GM11168 (cell line): ENCODE measurements around the gene DEPP1.

ENCODE experiments used
- in situ Hi-C: fragments of 300-500 bp; cut with MboI; formaldehyde crosslinking; loops from one replicate; pipeline ENCODE4 v1.12.0; 2022; ENCODE audit warnings: low sequenced_read_pairs; ENCODE audit not compliant: unreplicated experiment

The DEPP1 gene

GRCh38 chr10:44993922-44994751 lies 15.5 kb upstream of the DEPP1 start:
- in situ Hi-C loops: no loop called here

DNA sequence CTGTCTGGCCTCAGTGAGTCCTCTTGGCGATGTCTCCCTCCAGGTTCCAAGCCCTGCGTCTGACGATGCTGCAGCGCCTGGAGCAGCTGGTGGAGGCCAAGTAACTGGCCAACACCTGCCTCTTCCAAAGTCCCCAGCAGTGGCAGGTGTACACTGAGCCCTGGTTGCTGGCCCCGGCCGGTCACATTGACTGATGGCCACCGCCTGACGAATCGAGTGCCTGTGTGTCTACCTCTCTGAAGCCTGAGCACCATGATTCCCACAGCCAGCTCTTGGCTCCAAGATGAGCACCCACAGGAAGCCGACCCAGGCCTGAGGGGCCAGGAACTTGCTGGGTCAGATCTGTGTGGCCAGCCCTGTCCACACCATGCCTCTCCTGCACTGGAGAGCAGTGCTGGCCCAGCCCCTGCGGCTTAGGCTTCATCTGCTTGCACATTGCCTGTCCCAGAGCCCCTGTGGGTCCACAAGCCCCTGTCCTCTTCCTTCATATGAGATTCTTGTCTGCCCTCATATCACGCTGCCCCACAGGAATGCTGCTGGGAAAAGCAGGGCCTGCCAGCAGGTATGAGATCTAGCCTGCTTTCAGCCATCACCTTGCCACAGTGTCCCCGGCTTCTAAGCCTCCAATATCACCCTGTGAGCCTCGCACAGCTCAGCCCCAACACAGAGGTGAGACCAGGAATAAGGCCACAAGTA lies 14.8 kb upstream of the DEPP1 start:
- in situ Hi-C loops: no loop called here

DNA sequence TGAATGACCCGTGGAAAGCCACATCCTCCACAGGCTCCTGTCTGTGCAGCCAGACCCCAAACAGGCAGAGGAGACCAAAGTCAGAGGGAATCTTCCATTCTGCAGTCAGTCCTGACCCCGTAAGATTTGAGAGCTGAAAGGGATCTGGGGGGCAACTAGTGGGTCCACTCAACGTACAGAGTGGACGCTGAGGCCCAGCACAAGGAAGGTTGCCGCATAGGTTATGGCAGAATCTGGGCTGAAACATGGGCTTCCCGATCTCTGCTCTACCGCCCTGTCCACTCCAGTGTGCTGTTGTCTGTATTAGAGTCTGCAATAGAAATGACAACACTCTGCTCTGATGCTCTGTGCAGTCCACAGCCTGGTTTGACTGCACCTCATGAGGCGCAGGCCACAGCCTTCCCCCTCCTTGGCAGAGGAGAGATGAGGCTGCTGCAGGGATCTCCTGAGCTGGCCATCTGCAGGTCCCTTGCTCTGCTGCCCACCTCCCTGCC lies 14.2 kb upstream of the DEPP1 start:
- in situ Hi-C loops: no loop called here

DNA sequence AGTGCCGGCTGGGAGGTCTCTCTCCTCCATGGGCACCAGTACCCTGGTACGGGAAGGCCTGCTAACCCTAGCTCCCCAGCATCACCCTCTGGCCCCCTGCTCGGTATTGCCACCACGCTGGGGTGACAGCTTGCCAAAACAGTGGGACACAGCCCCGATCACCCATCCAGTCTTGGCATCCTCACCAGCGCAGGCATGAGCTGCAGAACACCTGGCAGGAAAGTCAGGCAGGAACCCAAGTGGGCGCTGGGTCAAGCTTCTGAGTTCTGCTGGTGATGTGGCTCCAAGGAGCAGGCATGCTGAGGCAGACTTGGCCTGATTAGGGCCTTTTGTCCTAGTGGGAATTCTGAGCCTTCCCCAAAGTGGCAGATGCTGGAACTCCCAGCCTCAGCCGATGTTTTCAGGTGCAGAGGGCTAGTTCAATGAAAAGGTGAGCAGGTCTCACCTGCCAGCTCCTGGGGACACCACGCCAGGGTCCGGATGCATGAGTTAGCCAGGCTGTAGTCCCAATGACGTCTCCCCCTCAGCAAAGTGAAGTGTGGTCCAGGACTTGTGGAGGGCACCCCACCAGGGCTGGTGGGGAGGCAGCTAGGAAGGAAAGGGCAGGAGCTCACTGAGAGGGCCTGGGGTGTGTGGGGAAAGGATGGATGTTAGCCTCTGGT lies 13.6 kb upstream of the DEPP1 start:
- in situ Hi-C loops: no loop called here

DNA sequence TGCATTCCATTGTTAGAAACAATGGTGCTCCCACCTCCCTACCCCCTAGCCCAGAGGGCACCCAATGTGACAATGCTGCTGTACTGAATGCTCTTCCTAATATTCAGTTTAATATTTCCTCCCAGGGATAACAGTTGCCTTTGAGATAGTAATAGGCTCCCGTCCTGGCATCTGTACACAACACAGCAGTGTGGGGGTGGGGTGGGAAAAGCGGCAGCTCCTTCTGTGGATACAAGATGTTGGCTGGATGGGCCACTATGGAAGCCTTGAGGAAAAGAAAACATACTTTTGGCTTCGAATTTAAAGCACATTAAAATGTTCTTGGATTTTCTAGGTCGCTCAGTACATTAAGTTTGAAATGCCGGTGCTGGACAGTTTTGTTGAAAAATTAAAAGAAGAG lies 13.0 kb upstream of the DEPP1 start:
- in situ Hi-C loops: no loop called here

DNA sequence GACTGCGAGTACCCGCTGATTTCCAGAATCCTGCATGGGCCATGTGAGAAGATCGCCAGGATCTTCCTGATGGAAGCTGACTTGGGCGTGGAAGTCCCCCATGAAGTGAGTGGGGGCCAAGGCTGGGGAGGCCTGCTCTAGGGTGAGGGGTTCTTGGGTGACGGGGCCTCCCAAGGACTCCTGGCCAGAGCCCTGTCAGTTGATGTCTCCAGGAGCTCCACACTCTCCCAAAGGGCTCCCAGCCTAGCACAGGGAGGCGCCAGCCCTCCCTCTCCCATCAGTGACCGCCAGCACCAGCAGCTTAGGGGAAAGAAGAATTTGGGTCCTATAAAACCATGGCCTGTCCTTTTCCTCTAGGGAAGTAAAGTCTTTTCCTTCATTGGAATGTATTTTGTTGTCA lies 12.4 kb upstream of the DEPP1 start:
- in situ Hi-C loops: no loop called here

DNA sequence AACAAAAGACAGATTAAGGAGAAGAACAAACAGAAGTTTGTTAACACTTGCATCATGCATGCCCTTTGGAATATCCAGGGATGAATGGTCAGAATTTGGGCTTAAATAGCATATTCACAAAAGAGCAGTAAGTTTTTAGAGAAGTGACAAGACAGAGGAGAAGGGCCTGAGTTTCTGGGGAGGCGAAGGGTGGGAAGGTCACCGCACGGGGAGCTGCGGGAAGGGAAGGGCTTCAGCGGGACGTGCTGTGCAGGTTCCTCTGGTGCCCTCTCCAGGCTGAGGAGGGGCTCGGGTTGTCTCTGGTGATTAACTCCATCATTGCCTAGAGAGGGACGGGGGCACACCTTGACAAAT lies 11.7 kb upstream of the DEPP1 start:
- in situ Hi-C loops: no loop called here

- in situ Hi-C loops: no loop called here
These were observed 11.1 kb upstream of the DEPP1 start for GRCh38 chr10:44989597-44990301.

GRCh38 chr10:44988957-44989585 lies 10.5 kb upstream of the DEPP1 start:
- in situ Hi-C loops: no loop called here

GRCh38 chr10:44986670-44987069 lies 8.1 kb upstream of the DEPP1 start:
- in situ Hi-C loops: no loop called here

DNA sequence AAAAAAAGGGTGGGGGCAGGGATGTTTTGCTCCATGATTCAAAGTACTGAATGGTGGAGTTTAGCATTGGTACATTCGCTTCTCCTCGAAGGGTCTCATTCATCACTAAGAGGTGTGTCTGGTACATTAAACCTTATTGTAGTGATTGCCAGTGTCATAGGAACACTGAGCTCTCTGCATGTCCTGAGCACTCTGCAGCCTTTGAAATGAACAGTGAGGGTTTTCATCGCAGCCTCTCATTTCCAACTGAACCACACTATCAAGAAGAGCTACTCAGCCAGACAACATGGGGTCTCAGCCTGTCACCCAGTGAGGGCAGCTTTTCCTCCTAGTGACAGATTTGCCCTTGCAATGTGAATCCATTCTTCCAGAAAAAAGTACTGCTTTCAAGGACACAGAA lies 7.6 kb upstream of the DEPP1 start:
- in situ Hi-C loops: no loop called here

- in situ Hi-C loops: no loop called here
These were observed 6.6 kb upstream of the DEPP1 start for GRCh38 chr10:44985175-44985681.

DNA sequence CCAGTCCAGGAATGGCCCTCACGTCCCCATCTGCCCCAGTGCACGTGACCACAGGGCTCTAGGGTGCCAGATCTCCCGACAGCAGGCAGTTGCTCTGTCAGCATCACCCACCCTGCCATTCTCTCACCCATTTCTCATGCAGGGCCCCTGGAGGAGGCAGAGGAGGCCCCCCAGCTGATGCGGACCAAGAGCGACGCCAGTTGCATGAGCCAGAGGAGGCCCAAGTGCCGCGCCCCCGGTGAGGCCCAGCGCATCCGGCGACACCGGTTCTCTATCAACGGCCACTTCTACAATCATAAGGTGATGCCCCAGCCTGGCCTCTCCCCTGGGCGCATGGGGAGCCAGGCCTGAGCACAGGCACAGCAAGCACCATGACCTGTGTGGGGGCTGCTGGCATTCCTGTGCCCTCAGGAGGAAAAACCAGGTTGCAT lies 6.1 kb upstream of the DEPP1 start:
- in situ Hi-C loops: no loop called here

- in situ Hi-C loops: no loop called here
These were observed 5.3 kb upstream of the DEPP1 start for GRCh38 chr10:44983895-44984278.

DNA sequence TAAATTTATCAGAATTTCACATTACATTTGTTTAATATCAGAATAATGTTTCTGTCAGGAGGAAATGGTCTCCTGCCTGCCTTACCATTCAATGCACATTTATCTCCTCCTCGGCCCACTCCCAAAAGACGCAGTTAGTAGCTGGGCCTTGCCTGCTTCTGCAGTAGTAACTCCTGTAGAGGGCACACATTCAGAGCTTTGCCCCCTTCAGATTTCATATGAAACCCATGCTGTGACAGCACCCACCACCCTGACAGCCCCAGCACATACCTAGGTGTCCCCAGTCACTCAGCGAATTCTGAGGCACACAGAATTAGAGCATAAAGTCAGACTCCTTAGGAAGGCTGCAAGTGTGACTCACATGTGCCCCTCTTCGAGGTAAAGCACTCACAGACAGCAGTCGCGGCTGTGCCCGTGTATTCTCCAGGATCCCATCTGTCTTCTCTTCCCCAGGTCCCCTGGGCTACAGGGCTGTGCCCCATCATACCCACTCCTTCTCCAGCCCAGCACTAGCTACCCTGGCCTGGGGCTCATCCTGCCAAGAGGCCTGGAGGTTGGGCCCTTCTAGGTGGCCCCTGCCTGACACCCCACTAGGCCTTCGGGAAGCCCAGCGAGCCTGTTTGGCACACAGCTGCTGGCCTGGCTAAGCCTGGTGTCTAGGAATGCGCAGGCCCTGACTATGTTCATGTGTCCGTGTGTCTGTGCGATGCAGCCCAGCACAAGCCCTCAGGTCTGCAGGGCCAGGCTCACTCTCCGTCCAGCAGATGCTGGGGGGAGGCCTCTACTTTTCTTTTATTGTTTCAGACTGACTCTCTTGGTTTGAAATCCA lies 4.7 kb upstream of the DEPP1 start:
- in situ Hi-C loops: no loop called here

DNA sequence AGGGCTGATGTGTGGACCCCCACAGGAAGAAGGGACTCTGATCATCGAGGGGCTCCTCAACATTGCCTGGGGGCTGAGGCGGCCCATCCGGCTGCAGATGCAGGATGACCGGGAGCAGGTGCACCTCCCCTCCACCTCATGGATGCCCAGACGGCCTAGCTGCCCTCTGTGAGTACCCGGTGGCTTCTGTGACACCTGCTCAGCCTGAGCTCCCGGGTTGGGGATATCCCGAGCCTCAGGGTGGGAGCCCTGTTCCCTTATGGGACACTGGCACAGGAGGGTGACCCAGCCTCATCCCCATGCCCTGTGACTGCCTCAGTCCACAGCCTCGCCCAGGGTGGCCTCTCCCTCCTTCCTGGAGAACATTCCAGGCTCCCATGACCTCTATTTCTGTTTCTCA lies 3.9 kb upstream of the DEPP1 start:
- in situ Hi-C loops: no loop called here

DNA sequence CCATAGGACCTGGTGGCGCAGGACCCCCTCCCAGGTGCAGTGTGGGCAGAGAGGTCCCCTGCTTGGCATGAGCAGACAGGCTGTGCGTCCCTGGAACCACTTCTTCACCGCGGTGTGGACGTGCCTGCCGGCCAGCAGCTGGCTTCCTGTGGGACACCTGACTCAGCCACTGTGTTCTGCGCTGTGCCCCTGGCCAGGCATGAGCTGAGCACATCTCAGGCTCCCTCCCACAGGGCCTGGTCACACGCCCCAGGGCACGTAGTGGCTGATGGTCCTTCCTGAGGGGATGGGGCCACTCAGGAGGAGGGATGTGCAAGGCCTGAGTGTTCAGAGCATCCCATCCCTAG lies 3.5 kb upstream of the DEPP1 start:
- in situ Hi-C loops: no loop called here

DNA sequence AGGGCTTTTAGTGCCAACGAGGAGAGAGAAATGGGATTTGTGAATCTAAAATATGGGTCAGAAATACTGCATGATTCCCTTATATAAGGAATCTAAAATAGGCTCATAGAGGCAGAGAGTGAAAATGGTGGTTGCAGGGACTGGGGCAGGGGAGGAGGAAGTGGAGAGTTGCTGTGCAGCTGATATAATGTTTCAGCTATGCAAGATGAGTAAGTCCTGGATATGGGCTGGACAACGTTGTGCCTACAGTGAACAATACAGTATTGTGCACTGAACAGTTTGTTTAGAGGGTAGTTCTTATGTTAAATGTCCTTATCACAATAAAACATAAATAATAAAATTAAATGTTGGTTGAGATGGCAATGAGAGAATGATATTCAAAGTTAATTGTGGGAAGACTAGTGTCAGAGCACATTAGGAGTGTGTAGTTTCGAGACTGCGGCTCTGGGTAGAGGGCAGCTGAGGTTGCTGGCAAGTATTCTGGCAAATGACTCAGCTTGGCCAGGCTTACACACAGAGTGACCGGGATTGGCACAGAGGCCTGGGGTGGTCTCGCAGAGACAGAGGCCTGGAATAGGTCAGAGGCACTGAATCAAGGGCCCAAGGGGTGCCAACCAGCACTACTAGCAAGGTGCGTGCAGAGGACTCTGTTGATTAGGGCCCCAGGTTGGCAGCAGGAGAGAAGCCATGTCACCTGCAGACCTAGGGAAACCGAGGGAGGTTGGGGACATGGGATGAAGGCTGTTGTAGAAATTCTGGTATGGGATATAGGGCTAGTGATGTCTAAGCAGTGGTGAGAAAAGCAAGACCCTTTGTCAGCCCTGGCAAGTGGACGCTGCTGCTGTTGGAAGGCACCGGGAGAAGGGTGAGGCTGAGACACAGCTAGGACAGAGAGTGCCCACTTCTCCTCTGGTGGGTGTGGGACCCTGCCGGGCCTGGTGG lies 2.8 kb upstream of the DEPP1 start:
- in situ Hi-C loops: no loop called here
